Adrenal gland (tissue), 5 donors: ENCODE results near the gene MYRFL.

Experiments used
- CTCF ChIP-seq, 6 experiments: fragments of 450-650 bp in 4 of 6; fragments of 200-600 bp in 2 of 6; sonication (generic) in 1 of 6; IDR thresholded peaks; 1 replicate in 5 of 6; 2 replicates in 1 of 6; pipeline versions ENCODE4 v1.5.1 to v1.8.0; 2016 to 2021; ENCODE audit warnings: antibody characterized with exemption in 6 of 6, mild to moderate bottlenecking in 2 of 6, moderate library complexity in 1 of 6
- POLR2A ChIP-seq, 2 donors: fragments of 450-650 bp; IDR thresholded peaks; one replicate each; pipeline ENCODE4 v1.6.1; 2017; ENCODE audit warnings: antibody characterized with exemption in 2 of 2, mild to moderate bottlenecking in 2 of 2, moderate library complexity in 1 of 2
- donor health status: DM: no; HTN: no; CAD: no.

GRCh38 chr12:69935651-69936100 is 110.6 kb downstream of the MYRFL start:
- TF ChIP-seq POLR2A (IDR thresholded peaks at IDR 0.05) (no peak), CTCF (IDR thresholded peaks at IDR 0.05) (no peak)
